Gastrocnemius medialis (tissue), 4 donors: Measurements from ENCODE around the gene ZNF32. TPM values are rescaled to one million over a fixed set of nuclear protein-coding genes. Genes with fewer than 3 reads are reported as not detected.

ENCODE experiments used
- ATAC-seq, 2 donors: fragments of 150-250 bp; one replicate each; pipeline ENCODE4 v1.9.1; 2016
- DNase-seq, 2 donors: peaks; one replicate each; pipeline ENCODE4 v3.0.0-alpha.2; 2019
- H3K27ac ChIP-seq, 4 donors: fragments of 200-600 bp; sonication (generic); 1 replicate in 1 of 4; 2 replicates in 3 of 4; pipeline ENCODE4 v1.5.1; 2016 to 2018; ENCODE audit warnings: mild to moderate bottlenecking in 2 of 4, moderate library complexity in 1 of 4
- H3K27me3 ChIP-seq, 3 donors: fragments of 200-600 bp; sonication (generic) in 2 of 3; 1 replicate in 1 of 3; 2 replicates in 2 of 3; pipeline versions ENCODE4 v1.5.1 to v1.6.0; 2016 to 2019; ENCODE audit warnings: mild to moderate bottlenecking in 1 of 3, moderate library complexity in 1 of 3
- H3K36me3 ChIP-seq, 2 donors: fragments of 200-600 bp; sonication (generic) in 1 of 2; one replicate each; pipeline ENCODE4 v1.5.1; 2017 to 2018
- H3K4me1 ChIP-seq, 2 donors: fragments of 200-600 bp; sonication (generic) in 1 of 2; one replicate each; pipeline ENCODE4 v1.5.1; 2016 to 2017; ENCODE audit warnings: mild to moderate bottlenecking in 2 of 2
- H3K4me3 ChIP-seq, 4 donors: fragments of 200-600 bp; sonication (generic) in 3 of 4; 1 replicate in 1 of 4; 2 replicates in 3 of 4; pipeline ENCODE4 v1.5.1; 2016 to 2019; ENCODE audit warnings: mild to moderate bottlenecking in 2 of 4
- H3K9me3 ChIP-seq, 3 donors: fragments of 200-600 bp; sonication (generic) in 2 of 3; 1 replicate in 1 of 3; 2 replicates in 2 of 3; pipeline ENCODE4 v1.5.1; 2016 to 2019
- POLR2A ChIP-seq, 2 donors: fragments of 450-650 bp; IDR thresholded peaks; one replicate each; pipeline ENCODE4 v1.6.1; 2017; ENCODE audit warnings: antibody characterized with exemption in 2 of 2, mild to moderate bottlenecking in 2 of 2, moderate library complexity in 2 of 2
- in situ Hi-C, 4 donors: fragments of 200-750 bp; cut with MboI; loops; one replicate each; pipeline versions ENCODE4 v1.15.0 to v1.8.0; 2017; ENCODE audit warnings: low sequenced_read_pairs in 4 of 4
- intact Hi-C: fragments of 100-400 bp; cut with DNase I; formaldehyde crosslinking; loops from one replicate; pipeline ENCODE4 v1.15.1; 2023; ENCODE audit warnings: low total_unique reads
- total RNA-seq, 4 donors: library from RNA; depleted of rRNA; stranded (reverse); fragments of >200 nt; gene quantifications; one replicate each; pipeline versions ENCODE4 v1.1.0 to v1.2.3, GENCODE V29; 2016
- TF ChIP-seq, protein P1 (sequence below), 5 experiments: fragments of 450-650 bp in 3 of 5; fragments of 200-600 bp in 2 of 5; sonication (generic) in 2 of 5; IDR thresholded peaks in 4 of 5; conservative IDR thresholded peaks in 1 of 5; 1 replicate in 4 of 5; 2 replicates in 1 of 5; pipeline ENCODE4 v1.5.1; 2016 to 2019; ENCODE audit warnings: antibody characterized with exemption in 5 of 5, mild to moderate bottlenecking in 3 of 5, moderate library complexity in 3 of 5

The ZNF32 gene
- total RNA-seq, 4 donors from 2014 or later, result 38.1 to 65.5 (median 61.5) TPM

DNA sequence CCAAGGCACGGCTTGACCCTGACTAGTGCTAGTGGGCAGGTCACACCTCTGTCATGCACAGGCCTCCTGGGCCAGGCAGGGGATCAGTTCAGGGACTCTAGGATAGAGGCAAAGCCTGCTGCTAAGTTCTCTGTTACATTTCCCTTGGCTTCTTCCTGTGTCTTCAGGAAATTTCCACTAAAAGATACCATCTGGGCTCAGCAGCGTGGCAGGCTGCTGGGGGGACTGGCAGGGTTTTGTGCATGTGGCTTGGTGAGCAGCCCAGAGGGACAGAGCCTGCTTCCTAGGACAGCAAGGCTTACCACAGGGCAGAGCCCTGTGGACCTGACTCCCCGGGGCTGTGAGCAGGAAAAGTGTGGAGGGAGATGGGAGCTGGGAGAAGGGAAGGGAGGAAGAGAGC lies 20.7 kb upstream of the ZNF32 start:
- Histone ChIP-seq H3K36me3 (no peaks in the 10 kb centered on the region), H3K4me1 (no peaks in the 10 kb centered on the region), H3K27ac (no peak overlapping the region), H3K4me3 (no peak overlapping the region), H3K9me3 (no peaks in the 10 kb centered on the region), H3K27me3 (peaks cover 10 to 18% (median 14%) of the 10 kb centered on the region in 3 donors)
- ATAC-seq (no peak), DNase-seq (no peak)
- intact Hi-C loops, result no loop called here
- in situ Hi-C loops, result loop anchor here in 1 of 4 donors (25.0 kb wide), 1 partner anchor 643 kb away; no protein-coding TSS in a partner anchor
- no peak for TF ChIP-seq POLR2A (IDR thresholded peaks at IDR 0.05)
- TF ChIP-seq, protein P1, sequence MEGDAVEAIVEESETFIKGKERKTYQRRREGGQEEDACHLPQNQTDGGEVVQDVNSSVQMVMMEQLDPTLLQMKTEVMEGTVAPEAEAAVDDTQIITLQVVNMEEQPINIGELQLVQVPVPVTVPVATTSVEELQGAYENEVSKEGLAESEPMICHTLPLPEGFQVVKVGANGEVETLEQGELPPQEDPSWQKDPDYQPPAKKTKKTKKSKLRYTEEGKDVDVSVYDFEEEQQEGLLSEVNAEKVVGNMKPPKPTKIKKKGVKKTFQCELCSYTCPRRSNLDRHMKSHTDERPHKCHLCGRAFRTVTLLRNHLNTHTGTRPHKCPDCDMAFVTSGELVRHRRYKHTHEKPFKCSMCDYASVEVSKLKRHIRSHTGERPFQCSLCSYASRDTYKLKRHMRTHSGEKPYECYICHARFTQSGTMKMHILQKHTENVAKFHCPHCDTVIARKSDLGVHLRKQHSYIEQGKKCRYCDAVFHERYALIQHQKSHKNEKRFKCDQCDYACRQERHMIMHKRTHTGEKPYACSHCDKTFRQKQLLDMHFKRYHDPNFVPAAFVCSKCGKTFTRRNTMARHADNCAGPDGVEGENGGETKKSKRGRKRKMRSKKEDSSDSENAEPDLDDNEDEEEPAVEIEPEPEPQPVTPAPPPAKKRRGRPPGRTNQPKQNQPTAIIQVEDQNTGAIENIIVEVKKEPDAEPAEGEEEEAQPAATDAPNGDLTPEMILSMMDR (IDR thresholded peaks at IDR 0.05 in 4 of 5, conservative IDR thresholded peaks at IDR 0.05 in 1 of 5), result no peak

DNA sequence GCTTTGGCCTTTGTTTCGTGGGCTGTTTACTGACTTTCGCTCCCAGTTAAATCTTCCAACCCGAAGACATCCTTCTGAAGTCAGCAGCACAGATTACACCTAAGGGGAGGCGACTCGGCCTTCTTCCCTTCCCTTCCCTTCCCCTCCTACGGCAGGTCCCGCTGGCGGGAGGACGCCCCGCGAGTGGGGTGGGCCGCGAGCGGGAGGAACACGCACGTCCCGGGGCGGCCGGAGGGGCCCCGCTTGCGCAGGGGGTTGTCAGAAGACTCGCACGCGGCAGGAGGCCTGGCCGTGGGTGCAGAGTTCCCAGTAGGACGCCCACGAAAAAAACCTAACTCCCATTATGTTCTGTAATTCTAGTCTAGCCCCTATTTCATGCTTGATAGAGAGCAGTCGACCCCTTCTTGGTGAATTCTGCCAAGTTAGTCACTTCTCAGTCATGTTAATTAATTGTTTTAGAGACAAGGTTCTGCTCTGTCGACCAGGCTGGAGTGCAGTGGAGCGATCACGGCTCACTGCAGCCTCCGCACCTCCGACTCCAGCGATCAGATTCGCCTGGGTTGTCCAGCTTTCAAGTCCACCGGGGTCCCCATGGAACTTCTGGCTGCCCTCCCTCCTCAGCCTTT lies 19.2 kb upstream of the ZNF32 start:
- ATAC-seq, result no peak
- H3K4me3 ChIP-seq, result peak overlapping the region in 2 of 4 donors; percentile 29 to 33
- intact Hi-C loops, result no loop called here

DNA sequence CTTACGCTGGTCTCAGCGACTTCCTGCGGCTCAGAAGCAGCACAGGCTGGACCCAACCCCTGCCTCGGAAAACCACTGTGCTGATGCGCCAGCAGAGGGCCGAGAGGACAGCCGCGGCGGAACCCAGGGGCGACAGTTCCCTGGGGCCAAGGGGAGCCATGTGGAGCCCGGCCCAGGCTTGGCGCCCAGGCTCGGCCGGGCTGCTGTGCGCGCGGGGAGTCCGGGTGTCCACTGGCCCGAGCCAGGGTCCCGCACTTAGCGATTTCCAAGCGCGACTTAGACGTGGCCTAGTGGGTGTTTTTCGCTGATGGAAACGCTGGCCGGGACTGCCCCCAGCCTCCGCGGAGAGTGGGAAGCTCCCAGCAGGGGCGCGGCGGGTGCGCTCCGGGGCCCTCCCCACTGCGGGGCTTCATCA lies 18.6 kb upstream of the ZNF32 start:
- intact Hi-C loops (no loop called here), in situ Hi-C loops (loop anchor here in 1 of 4 donors (25.0 kb wide), 1 partner anchor 645 kb away; no protein-coding TSS in a partner anchor)
- TF ChIP-seq, protein P1 (IDR thresholded peaks at IDR 0.05 in 4 of 5, conservative IDR thresholded peaks at IDR 0.05 in 1 of 5), result peak in 2 of 5 experiments; percentile 32 to 37
- no peak for TF ChIP-seq POLR2A (IDR thresholded peaks at IDR 0.05)
- no peak for ATAC-seq
- Histone ChIP-seq H3K4me1 (no peaks in the 10 kb centered on the region), H3K27ac (no peak overlapping the region), H3K4me3 (peak overlapping the region in 3 of 4 donors; percentile 20 to 33 (median 29)), H3K9me3 (no peaks in the 10 kb centered on the region), H3K27me3 (peaks cover 10 to 18% (median 14%) of the 10 kb centered on the region in 3 donors), H3K36me3 (no peaks in the 10 kb centered on the region)
- no peak for DNase-seq

More for the DNA sequence above, 19.2 kb upstream of the ZNF32 start:
- in situ Hi-C loops, result loop anchor here in 1 of 4 donors (25.0 kb wide), 1 partner anchor 644 kb away; no protein-coding TSS in a partner anchor
- no peak for TF ChIP-seq POLR2A (IDR thresholded peaks at IDR 0.05)
- TF ChIP-seq, protein P1 (IDR thresholded peaks at IDR 0.05 in 4 of 5, conservative IDR thresholded peaks at IDR 0.05 in 1 of 5), result no peak
- no peaks in the 10 kb centered on the region for H3K9me3 ChIP-seq
- H3K36me3 ChIP-seq, result no peaks in the 10 kb centered on the region
- no peaks in the 10 kb centered on the region for H3K4me1 ChIP-seq
- H3K27ac ChIP-seq, result no peak overlapping the region
- no peak for DNase-seq
- H3K27me3 ChIP-seq, result peaks cover 10 to 18% (median 14%) of the 10 kb centered on the region in 3 donors

DNA sequence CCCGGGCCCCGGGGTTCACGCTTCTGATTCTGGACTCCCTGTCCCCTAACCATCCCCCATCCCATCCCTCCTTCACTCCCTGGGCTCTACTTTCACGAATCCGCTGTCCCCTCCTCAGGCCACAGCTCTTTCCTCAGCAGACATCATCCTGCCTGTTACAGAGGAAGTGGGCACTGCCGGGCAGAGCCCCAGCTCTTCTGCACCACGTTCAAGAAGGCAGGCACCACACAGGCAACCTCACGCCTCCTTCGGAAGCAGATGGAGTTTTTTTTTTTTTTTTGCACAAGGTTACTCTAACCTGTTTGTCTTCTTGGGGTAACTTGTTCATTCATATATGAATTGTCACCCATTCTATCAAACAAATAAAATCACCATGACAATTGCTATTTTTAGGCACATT lies 17.9 kb upstream of the ZNF32 start:
- no peaks in the 10 kb centered on the region for H3K9me3 ChIP-seq
- no peak for DNase-seq
- H3K36me3 ChIP-seq, result no peaks in the 10 kb centered on the region
- no peak for ATAC-seq
- no peak overlapping the region for H3K27ac ChIP-seq
- in situ Hi-C loops, result loop anchor here in 1 of 4 donors (25.0 kb wide), 1 partner anchor 646 kb away; no protein-coding TSS in a partner anchor
- intact Hi-C loops, result no loop called here
- peaks cover 10 to 18% (median 14%) of the 10 kb centered on the region in 3 donors for H3K27me3 ChIP-seq
- no peak overlapping the region for H3K4me3 ChIP-seq
- TF ChIP-seq POLR2A (IDR thresholded peaks at IDR 0.05), result no peak
- TF ChIP-seq, protein P1 (IDR thresholded peaks at IDR 0.05 in 4 of 5, conservative IDR thresholded peaks at IDR 0.05 in 1 of 5), result no peak
- no peaks in the 10 kb centered on the region for H3K4me1 ChIP-seq
